Kidney (tissue), 14 donors: ENCODE measurements around the gene PLAU. TPM values are rescaled to one million over a fixed set of nuclear protein-coding genes. Genes with fewer than 3 reads are reported as not detected.

ENCODE experiments used
- DNase-seq, 5 donors: peaks; one replicate each; pipeline ENCODE4 v3.0.0-alpha.2; 2013 to 2020
- FAIRE-seq: peaks from 2 replicates; lab custom pipeline; 2012; peaks lifted over from hg19 to GRCh38; lab: Jason Lieb, UNC
- H3K27ac ChIP-seq, 2 donors: one replicate each; pipeline ENCODE4 v1.7.0; 2013; ENCODE audit warnings: low read depth in 2 of 2, low read length in 2 of 2, inconsistent platforms in 1 of 2
- H3K27me3 ChIP-seq: one replicate; pipeline ENCODE4 v1.7.1; 2013; ENCODE audit warnings: low read length, inconsistent platforms; ENCODE audit not compliant: control insufficient read depth, insufficient read depth
- H3K36me3 ChIP-seq, 3 donors: one replicate each; pipeline versions ENCODE4 v1.7.0 to v1.7.1; 2013; ENCODE audit warnings: low read length in 3 of 3, control low read depth in 1 of 3, inconsistent platforms in 1 of 3; ENCODE audit not compliant: insufficient read depth in 3 of 3, control insufficient read depth in 2 of 3
- H3K4me1 ChIP-seq, 3 donors: one replicate each; pipeline versions ENCODE4 v1.7.0 to v1.7.1; 2013; ENCODE audit warnings: low read length in 3 of 3, inconsistent platforms in 1 of 3, low read depth in 1 of 3; ENCODE audit not compliant: control insufficient read depth in 2 of 3, insufficient read depth in 2 of 3
- H3K4me3 ChIP-seq, 3 donors: one replicate each; pipeline versions ENCODE4 v1.7.0 to v1.8.1; 2013; ENCODE audit warnings: low read length in 3 of 3, control low read depth in 1 of 3, inconsistent platforms in 1 of 3
- H3K9ac ChIP-seq, 3 donors: one replicate each; pipeline versions ENCODE4 v1.7.0 to v1.7.1; 2013; ENCODE audit warnings: low read length in 3 of 3, control low read depth in 1 of 3, inconsistent platforms in 1 of 3
- H3K9me3 ChIP-seq, 3 donors: one replicate each; pipeline versions ENCODE4 v1.7.0 to v1.7.1; 2013; ENCODE audit warnings: low read length in 3 of 3, control low read depth in 1 of 3, inconsistent platforms in 1 of 3; ENCODE audit not compliant: control insufficient read depth in 2 of 3, insufficient read depth in 1 of 3
- intact Hi-C: fragments of 100-400 bp; cut with DNase I; formaldehyde crosslinking; loops from one replicate; pipeline ENCODE4 v1.11.1; 2022
- polyA plus RNA-seq: library from polyadenylated mRNA; stranded (reverse); fragments of 350-450 nt; fragmentation: Illumina TruSeq; extraction: RNeasy Lipid Tissue Mini Kit (QIAGEN cat#74804); gene quantifications from one replicate; pipeline ENCODE4 v1.2.3, GENCODE V29; 2014; ENCODE audit warnings: low read depth, low replicate concordance; ENCODE audit not compliant: insufficient read depth
- total RNA-seq: library from RNA; stranded (reverse); fragmentation: NEBNext Ultra II Directional; extraction: Animal tissue kit (Norgen Biotek cat#: 25700); gene quantifications from one replicate; pipeline ENCODE4 v1.2.1, GENCODE V29; 2021
- TF ChIP-seq, protein P1 (sequence below): IDR thresholded peaks from 3 replicates; pipeline ENCODE4 v1.5.1; 2012; ENCODE audit warnings: mild to moderate bottlenecking, moderate library complexity, borderline replicate concordance; ENCODE audit not compliant: insufficient read depth; ENCODE audit errors: extremely low read depth
- donor health status: control.
- donor health status: control.
- donor health status: control.
- donor health status: control.
- donor health status: control.
- donor health status: DM: yes; HTN: yes; CAD: no.
- donor health status: Normal renal cell carcinoma (clear cell type).

Gene PLAU
- total and polyA plus RNA-seq, 2 donors from 2014 or later = 40.8 to 82.5 TPM

- H3K4me3 ChIP-seq = peak overlapping the region; percentile 17 to 32 (median 26)
- intact Hi-C loops = no loop called here
- peaks cover 0 to 11% (median 0%) of the 10 kb centered on the region in 3 donors for H3K4me1 ChIP-seq
- no peaks in the 10 kb centered on the region for H3K27me3 ChIP-seq
- no peak for FAIRE-seq
- TF ChIP-seq, protein P1, sequence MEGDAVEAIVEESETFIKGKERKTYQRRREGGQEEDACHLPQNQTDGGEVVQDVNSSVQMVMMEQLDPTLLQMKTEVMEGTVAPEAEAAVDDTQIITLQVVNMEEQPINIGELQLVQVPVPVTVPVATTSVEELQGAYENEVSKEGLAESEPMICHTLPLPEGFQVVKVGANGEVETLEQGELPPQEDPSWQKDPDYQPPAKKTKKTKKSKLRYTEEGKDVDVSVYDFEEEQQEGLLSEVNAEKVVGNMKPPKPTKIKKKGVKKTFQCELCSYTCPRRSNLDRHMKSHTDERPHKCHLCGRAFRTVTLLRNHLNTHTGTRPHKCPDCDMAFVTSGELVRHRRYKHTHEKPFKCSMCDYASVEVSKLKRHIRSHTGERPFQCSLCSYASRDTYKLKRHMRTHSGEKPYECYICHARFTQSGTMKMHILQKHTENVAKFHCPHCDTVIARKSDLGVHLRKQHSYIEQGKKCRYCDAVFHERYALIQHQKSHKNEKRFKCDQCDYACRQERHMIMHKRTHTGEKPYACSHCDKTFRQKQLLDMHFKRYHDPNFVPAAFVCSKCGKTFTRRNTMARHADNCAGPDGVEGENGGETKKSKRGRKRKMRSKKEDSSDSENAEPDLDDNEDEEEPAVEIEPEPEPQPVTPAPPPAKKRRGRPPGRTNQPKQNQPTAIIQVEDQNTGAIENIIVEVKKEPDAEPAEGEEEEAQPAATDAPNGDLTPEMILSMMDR = no peak
- H3K9me3 ChIP-seq = no peaks in the 10 kb centered on the region
- DNase-seq = peak in 1 of 5 donors; percentile 56
- H3K9ac ChIP-seq = no peak overlapping the region
- H3K27ac ChIP-seq = no peak overlapping the region
- H3K36me3 ChIP-seq = peaks cover 0 to 10% (median 0%) of the 10 kb centered on the region in 3 donors
Measured at GRCh38 chr10:73873142-73873837, 37.6 kb upstream of the PLAU start.

- H3K27ac ChIP-seq = no peak overlapping the region
- no peaks in the 10 kb centered on the region for H3K9me3 ChIP-seq
- TF ChIP-seq, protein P1 = no peak
- H3K4me1 ChIP-seq = peaks cover 0 to 11% (median 0%) of the 10 kb centered on the region in 3 donors
- no peak overlapping the region for H3K4me3 ChIP-seq
- intact Hi-C loops = no loop called here
- H3K36me3 ChIP-seq = peaks cover 0 to 8% (median 0%) of the 10 kb centered on the region in 3 donors
- no peak for FAIRE-seq
- no peak overlapping the region for H3K9ac ChIP-seq
- DNase-seq = peak in 2 of 5 donors; percentile 73 to 86
- H3K27me3 ChIP-seq = no peaks in the 10 kb centered on the region
Measured at GRCh38 chr10:73873838-73874215, 37.1 kb upstream of the PLAU start.

DNA sequence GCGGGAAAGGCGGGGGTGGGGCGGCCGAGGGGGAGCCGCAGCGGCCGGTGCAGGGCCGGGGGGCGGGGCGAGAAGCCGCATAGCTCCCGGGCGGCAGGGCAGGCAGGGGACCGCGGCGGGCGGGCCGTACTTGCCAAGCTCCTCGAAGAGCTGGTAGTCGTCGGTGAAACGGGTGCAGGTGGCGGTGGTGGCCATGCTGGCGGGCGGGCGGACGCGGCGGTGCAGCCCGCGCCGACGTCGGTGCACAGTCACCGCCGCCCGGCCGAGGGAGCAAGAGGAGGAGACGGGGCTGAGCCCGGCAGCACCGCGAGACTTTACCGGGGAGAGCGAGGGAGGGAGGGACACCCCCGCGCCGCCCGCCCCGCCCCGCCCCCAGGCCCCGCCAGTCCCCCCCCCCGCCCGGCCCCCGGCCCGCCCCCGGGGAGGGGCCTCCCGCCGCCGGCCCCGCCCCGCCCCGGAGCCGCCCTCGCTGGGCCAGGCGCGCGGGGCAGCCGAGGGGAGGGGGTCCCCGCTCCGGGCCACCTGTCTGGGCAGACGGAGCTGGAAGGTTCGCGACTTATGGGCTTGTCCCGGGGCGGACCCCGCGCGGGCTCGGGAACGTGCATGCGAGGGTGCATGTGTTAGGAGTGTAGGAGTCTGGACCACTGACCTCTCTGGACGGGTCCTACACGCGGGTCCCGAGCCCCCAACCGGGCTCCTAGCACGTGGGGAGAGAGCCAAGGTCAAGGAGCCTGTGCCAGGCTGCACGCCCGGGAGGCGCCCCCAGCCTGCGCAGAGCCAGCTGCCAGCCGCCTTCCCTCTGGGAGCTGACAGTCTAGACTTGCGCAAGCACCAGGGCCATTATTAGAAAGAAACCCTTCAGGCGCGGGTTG, 36.4 kb upstream of the PLAU start, which contains the start of gene CAMK2G:
Gene CAMK2G (minus strand): TSS at position 289 of the 872 bp plus-strand sequence. CDS start 94 bp downstream, at position 195.
- Histone ChIP-seq H3K9ac (peak within 1 kb of the TSS in 1 of 3 donors; percentile 51), H3K27ac (peak within 1 kb of the TSS in 1 of 2 donors; percentile 32), H3K36me3 (peaks cover 0 to 1% (median 0%) of the 10 kb centered on the region in 3 donors), H3K27me3 (no peaks in the 10 kb centered on the region), H3K4me3 (peak within 1 kb of the TSS; percentile 39 to 71 (median 41)), H3K4me1 (peaks cover 0 to 11% (median 0%) of the 10 kb centered on the region in 3 donors), H3K9me3 (no peaks in the 10 kb centered on the region)
- DNase-seq = peak; percentile 80 to 95 (median 90)
- intact Hi-C loops = no loop called here
- TF ChIP-seq, protein P1 = no peak
- no peak for FAIRE-seq
